Measurements from ENCODE around the gene ENTPD8. TPM values are rescaled to one million over a fixed set of nuclear protein-coding genes. Genes with fewer than 3 reads are reported as not detected.

The ENTPD8 gene
- total RNA-seq, 1 donor = under 0.01 TPM

GRCh38 chr9:137445275-137445807 lies 4.2 kb upstream of the ENTPD8 start:
- peak; percentile 88 for TF ChIP-seq CTCF (IDR thresholded peaks at IDR 0.05; ENCODE audit: insufficient read depth, low read depth, low read length)
- H3K4me3 ChIP-seq (ENCODE audit: low read depth, low read length) = no peak overlapping the region
- peak; percentile 80 for DNase-seq (ENCODE audit: low read depth)

GRCh38 chr9:137444106-137444790 lies 3.1 kb upstream of the ENTPD8 start:
- H3K4me3 ChIP-seq (ENCODE audit: low read depth, low read length) = no peak overlapping the region
- TF ChIP-seq CTCF (IDR thresholded peaks at IDR 0.05; ENCODE audit: insufficient read depth, low read depth, low read length) = no peak
- DNase-seq (ENCODE audit: low read depth) = no peak

- no peak for TF ChIP-seq CTCF (IDR thresholded peaks at IDR 0.05; ENCODE audit: insufficient read depth, low read depth, low read length)
- no peak for DNase-seq (ENCODE audit: low read depth)
- H3K4me3 ChIP-seq (ENCODE audit: low read depth, low read length) = no peak overlapping the region
Observed at GRCh38 chr9:137441935-137442321, 771 bp upstream of the ENTPD8 start.

GRCh38 chr9:137439158-137439714 lies 1.9 kb downstream of the ENTPD8 start:
- no peak for DNase-seq (ENCODE audit: low read depth)
- TF ChIP-seq CTCF (IDR thresholded peaks at IDR 0.05; ENCODE audit: insufficient read depth, low read depth, low read length) = no peak
- H3K4me3 ChIP-seq (ENCODE audit: low read depth, low read length) = no peak overlapping the region

- no peak overlapping the region for H3K4me3 ChIP-seq (ENCODE audit: low read depth, low read length)
- DNase-seq (ENCODE audit: low read depth) = no peak
- TF ChIP-seq CTCF (IDR thresholded peaks at IDR 0.05; ENCODE audit: insufficient read depth, low read depth, low read length) = no peak
Observed at GRCh38 chr9:137438591-137439157, 2.5 kb downstream of the ENTPD8 start.

- no peak for TF ChIP-seq CTCF (IDR thresholded peaks at IDR 0.05; ENCODE audit: insufficient read depth, low read depth, low read length)
- DNase-seq (ENCODE audit: low read depth) = no peak
- no peak overlapping the region for H3K4me3 ChIP-seq (ENCODE audit: low read depth, low read length)
Observed at GRCh38 chr9:137437691-137438590, 3.2 kb downstream of the ENTPD8 start.

All from fibroblast of villous mesenchyme (primary cell).